GM12878 (cell line): ENCODE measurements around the gene GINM1. TPM values are rescaled to one million over a fixed set of nuclear protein-coding genes. Genes with fewer than 3 reads are reported as not detected.

ENCODE experiments used
- ATAC-seq: fragments of 200-7000 bp; cut with Tn5 transposase; 3 replicates; pipeline ENCODE4 v1.9.1; 2020; ENCODE audit warnings: mild to moderate bottlenecking, moderate library complexity
- BruUV-seq: library from RNA; stranded (reverse); fragments of 400-500 nt; replicated peaks from 2 replicates; lab custom pipeline; 2021; lab: Mats Ljungman, UMichigan
- CTCF ChIA-PET: fragments of 300-600 bp; sonication (Branson Sonifier 250); formaldehyde crosslinking; extraction: SDS; loops from one replicate; lab custom pipeline; 2021; ENCODE audit warnings: inconsistent platforms; lab: Yijun Ruan, JAX
- POLR2A ChIA-PET: fragments of 350-600 bp; formaldehyde crosslinking; extraction: SDS; loops from one replicate; lab custom pipeline; 2021; ENCODE audit warnings: inconsistent platforms; lab: Charles Lee
- RAD21 ChIA-PET: fragments of 300-600 bp; sonication (Branson Sonifier 250); formaldehyde crosslinking; loops from one replicate; lab custom pipeline; 2023; ENCODE audit warnings: antibody characterized with exemption; ENCODE audit not compliant: unreplicated experiment; lab: Charles Lee
- SMC1A ChIA-PET: fragments of 300-600 bp; sonication (Branson Sonifier 250); formaldehyde crosslinking; loops from one replicate; lab custom pipeline; 2023; ENCODE audit not compliant: unreplicated experiment, uncharacterized antibody; lab: Charles Lee
- DNase-seq: peaks from one replicate; pipeline ENCODE4 v3.0.0-alpha.2; 2011; ENCODE audit warnings: low read depth, low spot score
- FAIRE-seq: peaks from 3 replicates; lab custom pipeline; 2011; peaks lifted over from hg19 to GRCh38; lab: Jason Lieb, UNC
- H2AFZ ChIP-seq: 2 replicates; pipeline ENCODE4 v1.6.0; 2011; ENCODE audit warnings: low read depth, low read length, control low read depth; ENCODE audit not compliant: control insufficient read depth
- H3K27ac ChIP-seq: 2 replicates; pipeline ENCODE4 v1.5.1; 2011; ENCODE audit warnings: control low read depth; ENCODE audit not compliant: control insufficient read depth, insufficient read depth
- H3K27me3 ChIP-seq, 2 experiments: replicated peaks in 1 of 2; 2 replicates each; pipeline versions ENCODE4 v1.6.0 to v1.6.1; 2011; ENCODE audit warnings: low read length in 1 of 2; ENCODE audit not compliant: control insufficient read depth in 2 of 2, insufficient read depth in 2 of 2
- H3K36me3 ChIP-seq, 2 experiments: 2 replicates each; pipeline ENCODE4 v1.5.1; 2011; ENCODE audit warnings: low read length in 1 of 2; ENCODE audit not compliant: control insufficient read depth in 2 of 2, insufficient read depth in 2 of 2
- H3K4me1 ChIP-seq: 2 replicates; pipeline ENCODE4 v1.6.1; 2011; ENCODE audit warnings: mild to moderate bottlenecking, low read length, moderate library complexity, mixed read lengths; ENCODE audit not compliant: control insufficient read depth, insufficient read depth
- H3K4me2 ChIP-seq: 2 replicates; pipeline ENCODE4 v1.6.0; 2011; ENCODE audit warnings: control low read depth; ENCODE audit not compliant: control insufficient read depth, insufficient read depth
- H3K4me3 ChIP-seq: fragments of 200-600 bp; sonication (generic); 2 replicates; pipeline ENCODE4 v1.5.1; 2016
- H3K79me2 ChIP-seq: 2 replicates; pipeline ENCODE4 v1.6.0; 2011; ENCODE audit warnings: low read length; ENCODE audit not compliant: control insufficient read depth, insufficient read depth
- H3K9ac ChIP-seq: 2 replicates; pipeline ENCODE4 v1.8.0; 2011; ENCODE audit warnings: low read length, control low read depth, mixed read lengths; ENCODE audit not compliant: control insufficient read depth, insufficient read depth
- H3K9me3 ChIP-seq: replicated peaks from 3 replicates; pipeline ENCODE4 v1.5.1; 2011; ENCODE audit warnings: mild to moderate bottlenecking, low read length; ENCODE audit not compliant: control insufficient read depth, insufficient read depth
- H4K20me1 ChIP-seq: 2 replicates; pipeline ENCODE4 v1.6.0; 2011; ENCODE audit not compliant: control insufficient read depth, insufficient read depth
- ATF2 ChIP-seq: IDR thresholded peaks from 2 replicates; pipeline ENCODE4 v1.6.1; 2012; ENCODE audit warnings: low read length, inconsistent platforms
- CREB1 ChIP-seq: IDR thresholded peaks from 2 replicates; pipeline ENCODE4 v1.6.1; 2012; ENCODE audit warnings: low read depth, mild to moderate bottlenecking, inconsistent platforms
- ESRRA ChIP-seq: IDR thresholded peaks from 2 replicates; pipeline ENCODE4 v1.6.1; 2012; ENCODE audit warnings: mild to moderate bottlenecking, low read length, improper control_type of control experiment
- IKZF2 ChIP-seq, 2 experiments: fragments of 450-650 bp; IDR thresholded peaks; 2 replicates each; pipeline ENCODE4 v1.6.1; 2017; ENCODE audit warnings: mild to moderate bottlenecking in 2 of 2, moderate library complexity in 2 of 2
- KLF5 ChIP-seq: fragments of 450-650 bp; IDR thresholded peaks from 2 replicates; pipeline ENCODE4 v1.6.1; 2014; ENCODE audit warnings: mild to moderate bottlenecking; ENCODE audit not compliant: partially characterized antibody
- RBBP5 ChIP-seq: fragments of 200-600 bp; sonication (generic); conservative IDR thresholded peaks from 2 replicates; pipeline ENCODE4 v1.6.1; 2016
- SMAD1 ChIP-seq: fragments of 450-650 bp; IDR thresholded peaks from 2 replicates; pipeline ENCODE4 v1.6.1; 2018; ENCODE audit warnings: mild to moderate bottlenecking, low read depth; ENCODE audit not compliant: partially characterized antibody
- ZBTB33 ChIP-seq: fragments of 450-650 bp; IDR thresholded peaks from 2 replicates; pipeline ENCODE4 v1.6.1; 2017; ENCODE audit warnings: mild to moderate bottlenecking
- ZNF384 ChIP-seq: IDR thresholded peaks from 2 replicates; pipeline ENCODE4 v1.6.1; 2012; ENCODE audit warnings: low read depth, mild to moderate bottlenecking, low read length, improper control_type of control experiment, borderline replicate concordance
- WGBS: methylation state at CpG from one replicate; pipeline ENCODE4 v1.1.6; 2016; ENCODE audit warnings: low lambda C conversion rate; ENCODE audit not compliant: insufficient replicate concordance, insufficient coverage; ENCODE audit errors: missing lambda C conversion rate; 5-methylcytosine and 5-hydroxymethylcytosine counted together
- in situ Hi-C: fragments of 300-500 bp; cut with MboI; formaldehyde crosslinking; loops from 9 replicates; pipeline ENCODE4 v1.14.3; 2018; ENCODE audit warnings: mixed read lengths
- intact Hi-C: fragments of 100-400 bp; cut with micrococcal nuclease; formaldehyde crosslinking; loops from one replicate; pipeline ENCODE4 v1.14.2; 2022; ENCODE audit not compliant: unreplicated experiment
- polyA plus RNA-seq, 11 experiments: library from polyadenylated mRNA; depleted of rRNA in 4 of 11; unstranded in 6 of 11; stranded (reverse) in 5 of 11; fragments of >200 nt; fragmentation: Nextera tagmentation in 4 of 11; fragmentation: Illumina TruSeq in 1 of 11; extraction: Ambion mirVana in 4 of 11; extraction: Trizol in 1 of 11; gene quantifications; 1 replicate in 1 of 11; 2 replicates in 10 of 11; pipeline versions ENCODE4 v1.2.1 to v1.2.3, GENCODE V29; 2011 to 2016; ENCODE audit warnings: inconsistent platforms in 2 of 11, missing spikeins in 2 of 11, low read depth in 1 of 11
- total RNA-seq, 4 experiments: library from RNA; depleted of rRNA in 3 of 4; stranded (reverse); fragments of >200 nt in 3 of 4; fragmentation: Illumina TruSeq in 1 of 4; extraction: Trizol in 1 of 4; gene quantifications; 2 replicates each; pipeline versions ENCODE4 v1.2.1 to v1.2.3, GENCODE V29; 2013 to 2021

GINM1 gene
- total and polyA plus RNA-seq, 10 of the 15 experiments (the other 5 are each of a cell fraction or from before 2014, with no cell fraction given), result 10.6 to 38.1 (median 30.8) TPM

GRCh38 chr6:149563203-149563927, 2.8 kb upstream of the GINM1 start:
- H3K36me3 ChIP-seq, result no peaks in the 10 kb centered on the region
- intact Hi-C loops (no loop called here), in situ Hi-C loops (no loop called here)
- H3K4me1 ChIP-seq, result peaks cover 11% of the 10 kb centered on the region; the same call in 1 of the 2 replicates
- no peak overlapping the region for H3K4me2 ChIP-seq
- H3K9ac ChIP-seq, result no peak overlapping the region
- FAIRE-seq (no peak), ATAC-seq (no peak), DNase-seq (no peak)
- no TSS peak for BruUV-seq
- 80% methylated on average over 4 of the region's 5 CpGs for WGBS
- no peaks in the 10 kb centered on the region for H3K27me3 ChIP-seq
- POLR2A ChIA-PET, result interaction anchor here (0.6 to 1.4 kb wide), 4 partner anchors 18 to 816 kb away, joined by 3 to 5 read pairs (median 4); partner anchors contain the start of genes PPIL4 and UST
- H3K27ac ChIP-seq, result no peak overlapping the region
- H4K20me1 ChIP-seq, result no peaks in the 10 kb centered on the region
- no peaks in the 10 kb centered on the region for H3K9me3 ChIP-seq
- no peak overlapping the region for H3K4me3 ChIP-seq
- H2AFZ ChIP-seq, result no peak overlapping the region
- CTCF ChIA-PET, result interaction anchor here (0.8 to 2.1 kb wide), 6 partner anchors 13 to 247 kb away, joined by 3 to 8 read pairs (median 4); no protein-coding TSS in a partner anchor
- H3K79me2 ChIP-seq, result peaks cover 20% of the 10 kb centered on the region
- RAD21 ChIA-PET, result interaction anchor here (0.8 to 0.9 kb wide), 3 partner anchors 16 to 155 kb away, joined by 3 read pairs; partner anchors contain the start of genes LATS1 and PPIL4
- TF ChIP-seq IKZF2 (IDR thresholded peaks at IDR 0.05) (no peak), ATF2 (no peak), ESRRA (no peak), ZNF384 (no peak), ZBTB33 (no peak), RBBP5 (no peak), KLF5 (no peak), SMAD1 (no peak), CREB1 (no peak)
- SMC1A ChIA-PET, result interaction anchor here (0.6 to 1.6 kb wide), 3 partner anchors 13 to 520 kb away, joined by 3 to 5 read pairs (median 3); partner anchors contain the start of gene ZC3H12D
